HL-60 (cell line): ENCODE measurements around the gene GSX1.
A peak's percentile ranks its signal among the peaks of the same experiment; 100 is the strongest.

ENCODE experiments used
- DNase-seq, 2 experiments: peaks; one replicate each; pipeline ENCODE4 v3.0.0-alpha.2; 2010 to 2020; ENCODE audit warnings: low read depth in 1 of 2, low spot score in 1 of 2
- H3K27ac ChIP-seq: fragments of 250-450 bp; sonication (Bioruptor Pico); replicated peaks from 2 replicates; pipeline ENCODE4 v1.5.1; 2020; ENCODE audit warnings: mild to moderate bottlenecking, moderate library complexity
- H3K27me3 ChIP-seq: fragments of 250-450 bp; sonication (Bioruptor Pico); 2 replicates; pipeline ENCODE4 v1.5.1; 2021; ENCODE audit warnings: mild to moderate bottlenecking, moderate library complexity; ENCODE audit not compliant: insufficient read depth, poor library complexity, severe bottlenecking
- H3K4me3 ChIP-seq: replicated peaks from 2 replicates; pipeline ENCODE4 v1.5.1; 2011; ENCODE audit warnings: mild to moderate bottlenecking, control low read depth, low read length; ENCODE audit not compliant: insufficient read depth
- GABPA ChIP-seq: IDR thresholded peaks from 2 replicates; pipeline ENCODE4 v1.6.1; 2012; ENCODE audit warnings: low read depth
- POLR2AphosphoS5 ChIP-seq: IDR thresholded peaks from 2 replicates; pipeline ENCODE4 v1.6.1; 2012; ENCODE audit warnings: low read depth
- SPI1 ChIP-seq: IDR thresholded peaks from 2 replicates; pipeline ENCODE4 v1.6.1; 2012; ENCODE audit warnings: low read depth, mild to moderate bottlenecking, borderline replicate concordance
- TF ChIP-seq, protein P1 (sequence below): IDR thresholded peaks from one replicate; pipeline ENCODE4 v1.5.1; 2011; ENCODE audit warnings: low read length, control low read depth, inconsistent platforms; ENCODE audit not compliant: insufficient read depth
- TF ChIP-seq, protein P2 (sequence below): IDR thresholded peaks from 2 replicates; pipeline ENCODE4 v1.6.1; 2012; ENCODE audit warnings: low read depth; ENCODE audit not compliant: insufficient replicate concordance

The GSX1 gene

DNA sequence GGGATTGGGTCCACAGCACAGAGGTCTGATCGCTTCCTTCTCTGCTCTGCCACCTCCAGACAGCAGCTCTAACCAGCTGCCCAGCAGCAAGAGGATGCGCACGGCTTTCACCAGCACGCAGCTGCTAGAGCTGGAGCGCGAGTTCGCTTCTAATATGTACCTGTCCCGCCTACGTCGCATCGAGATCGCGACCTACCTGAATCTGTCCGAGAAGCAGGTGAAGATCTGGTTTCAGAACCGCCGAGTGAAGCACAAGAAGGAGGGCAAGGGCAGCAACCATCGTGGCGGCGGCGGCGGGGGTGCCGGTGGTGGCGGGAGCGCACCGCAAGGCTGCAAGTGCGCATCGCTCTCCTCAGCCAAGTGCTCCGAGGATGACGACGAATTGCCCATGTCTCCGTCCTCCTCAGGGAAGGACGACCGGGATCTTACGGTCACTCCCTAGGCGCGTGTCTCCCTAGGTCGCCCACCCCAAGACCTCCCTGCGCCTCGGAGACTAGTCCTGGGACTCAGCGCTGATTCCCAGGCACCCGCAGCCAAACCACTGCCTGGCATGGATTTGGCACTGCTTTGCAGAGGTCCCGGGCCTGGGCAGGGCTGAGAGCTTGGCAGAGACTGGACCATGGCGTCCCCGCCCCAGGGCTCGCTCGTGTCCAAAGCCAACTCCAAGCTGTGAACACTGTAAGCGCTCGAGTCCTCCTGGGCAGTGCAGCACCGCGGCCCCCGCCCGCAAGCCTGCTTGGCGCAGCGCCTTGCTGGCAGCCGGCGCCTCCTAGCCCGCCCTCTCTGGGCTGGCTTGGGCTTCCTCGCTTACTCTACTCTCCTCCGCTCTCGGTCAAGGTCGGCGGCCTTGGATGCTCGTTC lies 1.5 kb downstream of the GSX1 start:
- TF ChIP-seq GABPA (no peak), SPI1 (no peak)
- TF ChIP-seq, protein P1, sequence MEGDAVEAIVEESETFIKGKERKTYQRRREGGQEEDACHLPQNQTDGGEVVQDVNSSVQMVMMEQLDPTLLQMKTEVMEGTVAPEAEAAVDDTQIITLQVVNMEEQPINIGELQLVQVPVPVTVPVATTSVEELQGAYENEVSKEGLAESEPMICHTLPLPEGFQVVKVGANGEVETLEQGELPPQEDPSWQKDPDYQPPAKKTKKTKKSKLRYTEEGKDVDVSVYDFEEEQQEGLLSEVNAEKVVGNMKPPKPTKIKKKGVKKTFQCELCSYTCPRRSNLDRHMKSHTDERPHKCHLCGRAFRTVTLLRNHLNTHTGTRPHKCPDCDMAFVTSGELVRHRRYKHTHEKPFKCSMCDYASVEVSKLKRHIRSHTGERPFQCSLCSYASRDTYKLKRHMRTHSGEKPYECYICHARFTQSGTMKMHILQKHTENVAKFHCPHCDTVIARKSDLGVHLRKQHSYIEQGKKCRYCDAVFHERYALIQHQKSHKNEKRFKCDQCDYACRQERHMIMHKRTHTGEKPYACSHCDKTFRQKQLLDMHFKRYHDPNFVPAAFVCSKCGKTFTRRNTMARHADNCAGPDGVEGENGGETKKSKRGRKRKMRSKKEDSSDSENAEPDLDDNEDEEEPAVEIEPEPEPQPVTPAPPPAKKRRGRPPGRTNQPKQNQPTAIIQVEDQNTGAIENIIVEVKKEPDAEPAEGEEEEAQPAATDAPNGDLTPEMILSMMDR = no peak
- TF ChIP-seq, protein P2, sequence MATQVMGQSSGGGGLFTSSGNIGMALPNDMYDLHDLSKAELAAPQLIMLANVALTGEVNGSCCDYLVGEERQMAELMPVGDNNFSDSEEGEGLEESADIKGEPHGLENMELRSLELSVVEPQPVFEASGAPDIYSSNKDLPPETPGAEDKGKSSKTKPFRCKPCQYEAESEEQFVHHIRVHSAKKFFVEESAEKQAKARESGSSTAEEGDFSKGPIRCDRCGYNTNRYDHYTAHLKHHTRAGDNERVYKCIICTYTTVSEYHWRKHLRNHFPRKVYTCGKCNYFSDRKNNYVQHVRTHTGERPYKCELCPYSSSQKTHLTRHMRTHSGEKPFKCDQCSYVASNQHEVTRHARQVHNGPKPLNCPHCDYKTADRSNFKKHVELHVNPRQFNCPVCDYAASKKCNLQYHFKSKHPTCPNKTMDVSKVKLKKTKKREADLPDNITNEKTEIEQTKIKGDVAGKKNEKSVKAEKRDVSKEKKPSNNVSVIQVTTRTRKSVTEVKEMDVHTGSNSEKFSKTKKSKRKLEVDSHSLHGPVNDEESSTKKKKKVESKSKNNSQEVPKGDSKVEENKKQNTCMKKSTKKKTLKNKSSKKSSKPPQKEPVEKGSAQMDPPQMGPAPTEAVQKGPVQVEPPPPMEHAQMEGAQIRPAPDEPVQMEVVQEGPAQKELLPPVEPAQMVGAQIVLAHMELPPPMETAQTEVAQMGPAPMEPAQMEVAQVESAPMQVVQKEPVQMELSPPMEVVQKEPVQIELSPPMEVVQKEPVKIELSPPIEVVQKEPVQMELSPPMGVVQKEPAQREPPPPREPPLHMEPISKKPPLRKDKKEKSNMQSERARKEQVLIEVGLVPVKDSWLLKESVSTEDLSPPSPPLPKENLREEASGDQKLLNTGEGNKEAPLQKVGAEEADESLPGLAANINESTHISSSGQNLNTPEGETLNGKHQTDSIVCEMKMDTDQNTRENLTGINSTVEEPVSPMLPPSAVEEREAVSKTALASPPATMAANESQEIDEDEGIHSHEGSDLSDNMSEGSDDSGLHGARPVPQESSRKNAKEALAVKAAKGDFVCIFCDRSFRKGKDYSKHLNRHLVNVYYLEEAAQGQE = peak; percentile 6
- H3K27me3 ChIP-seq = peaks cover 93% of the 10 kb centered on the region
- no peak overlapping the region for H3K27ac ChIP-seq
- DNase-seq = no peak
- H3K4me3 ChIP-seq = no peak overlapping the region

DNA sequence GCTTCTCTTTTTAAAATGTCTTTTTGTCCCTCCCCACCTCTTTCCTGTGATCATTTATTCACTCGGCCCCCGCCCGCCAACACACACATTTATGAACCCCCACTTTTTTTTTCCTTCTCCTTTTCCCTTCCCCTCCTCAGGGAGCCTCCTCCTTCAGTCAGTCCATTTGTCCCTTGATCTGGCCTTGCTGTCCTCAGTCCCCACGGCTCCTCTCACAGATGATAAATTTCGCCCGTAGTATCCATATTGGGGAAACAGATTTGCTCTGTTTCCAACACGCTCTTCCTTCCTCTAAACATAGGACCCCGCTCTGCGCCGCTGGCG lies 2.0 kb downstream of the GSX1 start:
- peaks cover 89% of the 10 kb centered on the region for H3K27me3 ChIP-seq
- TF ChIP-seq SPI1 = no peak
- TF ChIP-seq, protein P2 = no peak
- no peak for TF ChIP-seq GABPA
- TF ChIP-seq, protein P1 = no peak
- TF ChIP-seq POLR2AphosphoS5 = no peak

DNA sequence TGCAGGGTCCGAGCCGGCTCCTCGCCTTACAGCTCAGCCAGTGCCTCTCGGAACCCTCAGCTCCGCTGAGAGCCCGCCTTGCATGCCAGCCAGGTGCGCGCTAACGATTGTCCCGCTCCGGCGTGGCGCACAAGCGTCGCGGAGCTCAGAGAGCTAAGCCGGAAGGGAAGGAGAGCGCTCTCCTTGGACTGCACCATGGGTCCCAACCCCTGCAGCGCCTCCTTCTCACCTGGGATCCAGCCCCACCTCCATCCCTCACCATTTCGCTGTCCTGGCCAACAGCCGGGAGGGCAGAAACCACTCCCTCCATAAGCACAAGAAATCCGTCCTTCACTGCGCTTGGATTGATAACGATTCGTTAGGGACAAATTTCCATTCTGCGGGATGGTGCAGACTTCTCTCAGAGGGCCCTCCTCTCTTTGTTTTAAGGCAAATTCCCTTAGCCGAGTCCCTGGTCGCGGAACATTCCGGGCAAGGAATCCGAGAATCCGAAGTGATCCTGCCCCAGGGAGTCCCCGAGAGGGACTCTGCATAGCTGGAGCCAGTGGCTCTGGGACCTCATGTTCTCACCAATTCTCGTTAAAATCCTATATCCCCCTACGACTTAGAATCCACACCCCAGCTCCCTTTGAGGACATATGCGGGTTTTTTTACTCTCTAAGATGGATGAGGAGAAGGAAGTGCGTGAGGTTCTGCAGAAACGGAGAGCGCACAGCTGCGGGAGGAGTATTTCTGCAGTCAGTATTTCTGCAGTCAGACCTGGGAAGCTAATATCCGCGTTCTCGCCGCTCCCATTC lies 2.8 kb downstream of the GSX1 start:
- H3K27ac ChIP-seq = no peak overlapping the region
- DNase-seq = no peak
- no peak for TF ChIP-seq POLR2AphosphoS5
- no peak for TF ChIP-seq GABPA
- no peak for TF ChIP-seq SPI1
- TF ChIP-seq, protein P2 = no peak
- TF ChIP-seq, protein P1 = no peak
- peaks cover 86% of the 10 kb centered on the region for H3K27me3 ChIP-seq
- no peak overlapping the region for H3K4me3 ChIP-seq

More for the DNA sequence above, 2.0 kb downstream of the GSX1 start:
- Histone ChIP-seq H3K4me3 (no peak overlapping the region), H3K27ac (no peak overlapping the region)
- DNase-seq = no peak
